HG02759 (cell line): ENCODE measurements around the gene COMMD8.
"Not testable (repeated sequence)": the region's sequence is repeated elsewhere in the genome, so short reads cannot be mapped to it uniquely, and the experiment has no call there.

ENCODE experiments used
- ATAC-seq: cut with Tn5 transposase; IDR thresholded peaks from one replicate; pipeline ENCODE4 v1.9.1; 2021; ENCODE audit warnings: mild to moderate bottlenecking, moderate library complexity; ENCODE audit not compliant: unreplicated experiment

COMMD8 gene

DNA sequence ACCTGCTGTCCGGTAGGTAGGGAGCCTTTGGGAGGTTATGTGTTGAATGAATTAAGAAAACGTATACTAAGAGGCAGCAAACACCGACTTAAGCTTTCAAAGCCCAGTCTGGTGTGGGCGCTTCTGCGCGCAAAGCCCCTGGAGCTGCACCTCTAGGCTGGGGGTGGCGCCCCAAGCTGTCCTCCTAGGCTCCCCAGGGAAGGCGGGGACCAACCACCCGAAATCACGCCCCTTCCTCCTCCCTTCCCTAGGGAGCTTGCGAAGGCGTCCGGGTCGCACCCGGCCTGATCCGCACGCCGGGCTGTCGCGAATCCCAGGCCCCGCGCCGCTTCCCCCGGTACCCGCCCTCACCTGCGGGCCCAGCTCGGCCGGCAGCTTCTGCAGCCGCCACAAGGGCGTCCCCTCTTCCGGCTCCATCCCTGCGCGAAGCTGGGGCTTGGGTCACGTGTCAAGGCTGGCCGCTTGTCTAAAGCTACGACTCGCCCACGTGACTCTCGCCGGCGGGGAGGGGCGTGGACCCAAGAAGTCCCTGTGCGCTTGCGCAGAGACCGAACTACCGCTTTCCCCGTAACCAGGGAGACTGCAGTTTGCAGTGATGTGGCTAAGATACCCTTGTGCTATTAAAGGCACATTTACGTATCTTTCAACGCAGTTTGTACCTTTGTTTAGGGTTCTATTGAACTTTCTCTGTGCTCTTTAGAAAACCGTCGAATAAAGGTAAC, at the start of gene COMMD8:
TSS of gene COMMD8 (minus strand) at position 468 of the 722 bp plus-strand sequence. CDS start at position 417, 51 bp downstream.
- peak; percentile 91 for ATAC-seq

DNA sequence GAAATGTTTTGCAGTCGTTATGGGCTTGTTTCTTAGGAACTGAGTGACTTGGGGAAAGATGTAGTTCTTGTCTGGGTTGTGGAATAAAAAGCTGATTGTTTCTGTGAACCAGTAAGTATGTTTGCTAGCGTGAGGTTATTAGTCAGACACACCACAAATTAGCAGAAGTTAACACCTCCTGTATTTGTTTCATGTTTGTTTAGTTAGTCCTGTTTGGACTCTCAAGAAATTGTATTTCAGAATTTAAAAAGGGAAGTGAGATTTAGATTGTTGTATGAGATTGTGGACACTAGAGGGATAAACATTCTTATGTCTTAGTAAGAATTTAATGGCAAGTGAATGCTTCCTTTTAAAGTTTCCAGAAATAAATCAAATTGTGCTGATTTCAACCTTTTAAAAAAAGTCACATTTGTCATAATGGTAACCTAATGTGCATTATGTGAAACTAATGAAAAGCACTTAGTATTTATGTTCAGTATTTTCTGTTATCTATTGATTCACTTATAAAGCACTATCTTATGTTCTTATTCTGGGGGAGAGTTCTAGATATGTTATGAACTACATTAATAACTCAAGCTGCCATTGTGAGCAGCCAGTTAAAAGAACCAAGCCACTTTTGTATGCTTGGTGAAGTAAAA, 47.1 kb upstream of the COMMD8 start:
- ATAC-seq, result peak; percentile 96

DNA sequence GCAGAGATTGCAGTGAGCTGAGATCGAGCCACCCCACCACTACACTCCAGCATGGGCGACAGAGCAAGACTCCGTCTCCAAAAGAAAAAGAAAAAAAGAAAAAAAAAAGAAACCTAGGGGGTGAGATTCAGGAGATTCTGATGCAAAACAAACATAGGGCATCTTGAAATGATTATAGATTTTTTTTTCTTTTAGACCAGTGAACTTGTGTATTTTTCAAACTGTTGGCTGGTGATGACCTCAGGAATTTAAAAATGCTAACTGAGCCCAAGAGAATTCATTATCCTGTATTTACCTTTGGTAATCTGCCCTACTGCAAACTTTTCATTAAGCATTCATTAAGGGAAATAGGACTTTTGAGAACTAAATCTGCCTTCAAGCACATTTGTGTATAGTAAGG, 42.2 kb upstream of the COMMD8 start:
- no peak for ATAC-seq

DNA sequence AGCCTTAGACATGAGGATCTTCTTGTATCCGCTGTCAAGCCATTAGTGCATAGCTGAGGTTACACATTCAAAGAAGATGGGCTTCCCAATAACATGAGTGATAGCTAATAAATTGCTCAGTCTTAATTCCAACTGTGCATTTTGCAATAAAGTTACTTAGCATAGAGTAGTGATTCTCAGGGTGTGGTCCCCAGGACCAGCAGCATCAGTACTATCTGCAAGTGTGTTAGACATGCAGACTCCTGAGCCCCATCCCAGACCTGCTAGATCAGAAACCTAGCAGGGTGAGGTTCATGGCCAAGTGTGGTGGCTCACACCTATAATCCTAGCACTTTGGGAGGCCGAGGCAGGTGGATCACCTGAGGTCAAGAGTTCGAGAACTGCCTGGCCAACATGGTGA, 41.6 kb upstream of the COMMD8 start:
- no peak for ATAC-seq

DNA sequence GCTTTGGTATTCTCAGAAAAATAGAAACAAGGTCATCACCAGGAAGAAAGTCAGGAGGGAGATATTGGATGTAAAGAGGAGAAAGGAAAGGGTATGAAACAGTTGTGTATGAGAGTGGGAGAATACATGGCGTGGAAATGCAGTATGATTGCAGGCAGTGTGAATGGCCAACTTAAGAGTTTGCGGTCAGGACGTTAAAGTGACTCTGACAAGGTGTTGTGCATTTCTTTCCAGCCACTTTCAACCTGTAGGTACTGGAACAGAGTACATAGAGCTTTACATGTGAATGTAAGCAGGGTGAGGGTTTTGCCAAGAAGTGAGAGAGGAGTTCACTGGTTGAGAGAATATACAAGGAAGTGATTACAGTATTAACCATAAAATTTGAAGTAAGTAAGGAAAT, 37.3 kb upstream of the COMMD8 start:
- ATAC-seq, result no peak

DNA sequence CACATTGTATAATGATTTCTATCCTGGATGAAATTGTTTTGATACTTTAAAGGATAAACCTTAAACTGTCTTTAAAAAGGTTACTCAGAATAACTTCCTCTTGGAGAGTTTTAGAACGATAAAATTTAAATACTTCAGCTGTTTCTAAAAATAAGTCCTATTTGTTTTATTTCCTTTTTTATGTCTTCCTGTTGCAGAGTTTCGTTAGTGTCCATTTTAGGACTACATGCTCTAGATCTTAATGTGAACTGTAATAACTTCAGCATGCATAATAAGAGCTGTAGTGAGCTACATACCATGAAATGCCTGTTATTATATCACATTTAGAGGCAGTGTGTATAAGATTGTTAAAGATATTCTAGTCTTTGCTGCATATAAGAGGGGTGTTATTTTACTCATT, 36.2 kb upstream of the COMMD8 start:
- ATAC-seq, result peak; percentile 45

DNA sequence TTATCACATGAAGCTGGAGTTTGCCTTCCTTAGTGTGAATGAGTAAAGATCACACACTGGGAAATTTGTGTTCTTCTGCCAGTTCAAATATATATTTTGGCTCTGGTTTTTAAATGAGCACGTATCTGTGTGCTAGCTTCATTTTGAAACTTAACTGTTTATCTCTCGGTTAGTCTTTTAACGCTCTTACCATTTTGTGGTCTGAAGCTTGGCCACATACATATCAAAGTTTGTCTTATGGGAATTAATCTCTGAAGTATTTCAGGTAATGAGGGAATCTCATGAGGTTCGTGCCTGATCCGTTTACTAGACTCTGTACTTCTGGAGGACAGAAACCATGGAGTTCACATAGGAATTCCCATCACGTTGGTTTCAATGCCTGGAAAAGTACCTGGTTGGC, 35.4 kb upstream of the COMMD8 start:
- peak; percentile 44 for ATAC-seq

DNA sequence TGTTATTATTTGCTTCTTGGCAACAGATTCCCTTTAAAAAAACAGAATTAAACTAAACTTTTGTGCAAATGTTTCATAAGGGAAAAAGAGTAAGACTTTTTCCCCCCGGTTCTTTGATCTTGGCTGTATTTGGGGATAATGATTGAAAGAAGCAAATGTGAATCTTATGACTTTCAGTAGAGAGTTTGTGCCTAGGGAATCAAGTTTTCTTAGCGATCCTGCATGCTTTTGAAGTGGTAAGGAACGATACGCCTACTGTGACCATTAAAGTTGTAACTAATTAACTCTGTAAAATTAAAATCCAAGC, 30.6 kb upstream of the COMMD8 start:
- ATAC-seq, result no peak

DNA sequence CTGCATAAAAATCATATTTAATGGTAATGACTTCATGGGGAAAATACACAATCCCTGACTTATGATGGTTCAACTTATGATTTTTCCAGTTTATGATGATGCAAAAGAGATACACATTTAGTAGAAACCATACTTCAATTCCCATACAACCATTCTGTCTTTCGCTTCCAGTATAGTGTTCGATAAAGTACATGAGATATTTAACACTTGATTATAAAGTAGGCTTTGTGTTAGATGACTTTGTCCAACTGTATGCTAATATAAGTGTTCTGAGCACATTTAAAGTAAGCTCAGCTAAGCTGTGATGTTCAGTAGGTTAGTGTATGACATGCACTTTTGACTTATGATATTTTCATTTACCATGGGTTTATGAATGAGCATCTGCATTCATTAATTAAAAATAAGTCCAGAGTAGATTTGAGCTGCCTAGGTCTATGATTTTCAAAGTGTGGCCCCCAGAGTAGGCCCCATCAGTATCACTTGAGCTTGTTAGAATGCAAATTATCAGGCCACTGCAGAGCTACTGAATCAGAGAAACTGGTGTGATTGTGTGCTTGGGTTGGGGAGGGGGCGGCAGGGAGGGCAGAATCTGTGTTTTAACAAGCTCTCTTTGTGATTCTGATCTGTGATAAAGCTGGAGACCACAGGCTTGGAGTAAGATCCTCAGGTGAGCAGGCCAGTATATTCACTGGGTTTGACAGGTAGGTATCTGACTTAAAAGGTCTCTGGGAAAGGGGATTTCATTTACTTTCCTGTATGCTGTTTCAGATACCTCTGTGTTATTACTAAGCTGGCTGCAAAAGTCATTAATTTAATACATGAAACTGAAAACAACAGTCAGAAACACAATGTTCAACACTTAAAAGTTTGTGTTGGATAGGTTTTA, 30.0 kb upstream of the COMMD8 start:
- ATAC-seq, result peak; percentile 60

DNA sequence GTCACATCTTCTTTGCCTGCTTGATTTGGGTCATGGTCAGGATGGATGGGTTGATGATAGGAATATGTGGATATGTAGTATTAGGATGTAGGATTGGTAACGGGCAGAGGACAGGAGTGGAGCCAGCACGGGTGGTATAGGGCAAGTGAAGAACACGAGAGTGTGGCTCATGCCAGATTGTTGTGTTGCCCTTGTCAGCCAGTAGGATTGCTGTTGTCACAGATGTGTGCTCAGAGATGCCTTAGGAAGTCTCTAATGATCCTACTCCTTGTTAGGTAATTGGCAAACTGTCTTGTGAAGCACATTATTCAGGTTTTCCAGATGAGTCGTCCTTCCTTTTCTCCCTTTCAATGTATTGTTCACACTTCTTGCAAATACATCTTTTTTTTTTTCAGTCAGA, 27.0 kb upstream of the COMMD8 start:
- peak; percentile 78 for ATAC-seq

DNA sequence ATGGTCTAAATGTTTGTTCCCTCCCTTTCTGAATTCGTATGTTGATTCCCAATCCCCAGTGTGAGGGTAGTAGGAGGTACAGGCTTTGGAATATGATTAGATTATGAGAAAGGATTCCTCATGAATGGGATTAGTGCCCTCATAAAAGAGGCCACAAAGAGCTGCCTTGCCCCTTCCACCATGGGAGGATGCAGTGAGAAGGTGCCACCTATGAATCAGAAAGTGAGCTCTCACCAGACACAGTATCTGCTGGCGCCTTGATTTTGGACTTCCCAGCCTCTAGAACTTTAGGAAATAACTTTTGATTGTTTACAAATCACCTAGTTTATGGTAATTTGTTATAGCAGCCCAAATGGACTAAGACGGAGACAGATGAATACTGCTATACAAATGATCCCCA, 25.2 kb upstream of the COMMD8 start:
- ATAC-seq, result no peak

DNA sequence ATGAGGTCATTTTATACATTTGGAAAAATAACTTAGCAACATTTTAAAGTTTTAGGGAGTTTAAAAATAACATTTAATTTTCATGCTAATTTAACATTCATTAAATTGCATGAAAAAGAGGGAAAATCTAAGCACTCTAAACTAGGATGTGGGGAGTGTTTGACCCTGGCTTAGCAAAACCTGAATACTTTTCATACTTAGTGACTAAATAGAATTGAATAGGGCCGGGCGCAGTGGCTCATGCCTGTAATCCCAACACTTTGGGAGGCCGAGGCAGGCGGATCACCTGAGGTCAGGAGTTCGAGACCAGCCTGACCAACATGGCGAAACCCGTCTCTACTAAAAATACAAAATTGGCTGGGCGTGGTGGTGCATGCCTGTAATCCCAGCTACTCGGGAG, 23.2 kb upstream of the COMMD8 start:
- not testable (repeated sequence) for ATAC-seq

DNA sequence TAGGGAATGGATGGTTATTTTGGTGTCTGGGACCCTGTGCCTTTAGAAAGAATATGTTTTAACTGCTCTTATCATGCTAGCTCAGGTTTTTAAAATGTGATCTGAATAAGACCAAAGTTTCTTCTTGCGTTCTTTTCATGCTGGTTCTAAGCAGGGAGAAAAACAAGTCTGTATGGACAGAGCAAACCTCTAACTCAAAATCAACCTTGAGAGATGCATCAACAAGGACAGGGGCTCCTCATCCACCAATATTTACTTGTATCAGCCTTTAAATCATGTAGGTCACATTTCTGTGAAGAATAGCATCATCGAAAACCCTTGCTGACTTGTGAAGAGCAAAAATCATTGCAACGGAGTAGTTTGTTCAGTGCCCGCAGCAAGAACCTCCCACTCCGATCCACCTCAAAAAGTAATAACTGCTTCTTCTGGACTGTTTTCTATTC, 22.8 kb upstream of the COMMD8 start:
- no peak for ATAC-seq

DNA sequence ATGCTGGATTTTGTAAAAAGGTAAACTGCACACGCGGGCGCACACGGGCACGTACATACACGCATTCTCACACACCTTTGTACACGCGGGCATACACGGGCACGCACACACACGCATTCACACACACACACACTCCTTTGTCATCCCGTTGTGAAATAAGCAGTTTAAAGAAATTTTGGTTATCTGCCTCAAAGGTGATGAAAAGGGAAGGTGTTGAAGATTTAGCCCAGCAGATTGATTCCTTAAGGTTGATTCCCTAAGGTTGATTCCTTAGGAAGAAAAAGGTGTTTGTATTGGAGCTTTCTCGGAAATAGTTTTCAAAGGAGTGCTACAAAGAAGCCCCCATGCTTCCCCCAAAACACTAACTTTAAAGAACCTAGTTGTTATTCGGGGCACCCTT, 22.3 kb upstream of the COMMD8 start:
- ATAC-seq, result no peak

DNA sequence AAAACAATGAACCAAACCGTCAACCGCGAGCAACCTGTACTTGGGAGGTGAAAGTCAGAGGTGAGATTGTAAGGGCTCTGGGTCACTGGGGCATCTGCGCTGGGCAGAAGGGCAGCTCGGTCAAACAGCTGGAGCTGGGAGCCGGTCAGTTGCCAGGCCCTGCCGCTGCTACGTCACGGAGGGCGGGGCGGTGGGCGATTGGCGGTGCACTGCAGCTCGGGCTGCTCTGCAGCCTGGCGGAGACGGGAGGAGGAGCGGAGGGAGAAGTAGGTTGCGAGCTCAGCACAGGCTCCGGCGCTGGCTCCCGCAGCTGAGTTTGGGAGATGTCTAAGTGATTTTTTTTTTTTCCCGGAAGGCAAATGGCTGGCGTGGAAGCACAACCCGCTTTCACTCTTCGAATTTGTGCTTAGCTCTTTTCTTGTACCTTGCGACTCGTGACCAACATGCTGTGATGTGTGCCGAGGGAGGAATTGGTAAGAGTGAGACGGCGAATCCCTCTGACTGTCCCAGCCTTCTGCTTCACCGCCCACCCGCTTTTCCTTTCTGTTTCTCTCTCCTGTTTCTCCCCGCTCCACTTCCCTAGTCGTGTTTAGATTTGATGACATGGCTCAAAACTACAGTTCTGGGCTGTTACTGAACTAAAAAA, 21.7 kb upstream of the COMMD8 start, which contains the start of gene ATP10D:
TSS of gene ATP10D (plus strand) at position 229 of the 646 bp plus-strand sequence. CDS start 27,266 bp downstream, outside the sequence.
- ATAC-seq, result peak; percentile 98

DNA sequence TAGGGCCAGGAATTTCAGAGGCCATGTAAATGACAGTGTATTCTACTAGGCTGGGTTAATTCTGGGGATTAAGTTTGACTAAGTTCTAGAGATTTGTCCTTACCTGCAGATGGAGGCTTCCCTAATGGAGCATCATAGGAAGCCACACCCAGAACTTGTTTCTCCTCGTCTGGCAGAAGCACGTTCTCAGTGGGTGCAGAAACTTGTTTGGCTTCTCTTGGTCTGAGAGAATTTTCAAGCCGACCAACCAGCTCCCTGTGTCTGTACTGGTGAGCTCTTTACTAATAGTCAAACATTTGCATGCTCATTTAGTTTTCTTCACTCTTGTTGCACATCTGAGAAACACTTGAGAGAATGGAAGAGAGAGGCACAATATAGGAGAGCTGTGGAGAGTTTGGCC, 20.7 kb upstream of the COMMD8 start:
- no peak for ATAC-seq

DNA sequence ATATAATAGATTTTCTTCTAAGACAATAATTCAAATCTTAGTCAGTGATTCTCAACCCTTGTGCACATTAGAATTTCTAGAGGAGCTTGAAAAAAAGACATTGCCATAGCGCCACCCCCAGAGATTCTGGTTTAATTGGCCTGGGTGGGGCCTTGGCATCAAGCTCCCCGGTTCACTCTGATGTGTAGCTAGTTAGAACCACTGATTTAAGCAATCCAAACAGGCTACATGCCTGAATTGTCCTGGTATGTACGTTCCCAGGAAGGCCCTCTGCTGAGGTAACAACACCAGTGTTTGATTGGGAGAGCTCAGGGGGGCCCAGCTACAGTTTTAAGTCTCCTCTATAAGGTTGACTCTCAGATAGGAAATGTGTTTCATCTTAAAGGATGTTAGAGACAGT, 20.2 kb upstream of the COMMD8 start:
- no peak for ATAC-seq

DNA sequence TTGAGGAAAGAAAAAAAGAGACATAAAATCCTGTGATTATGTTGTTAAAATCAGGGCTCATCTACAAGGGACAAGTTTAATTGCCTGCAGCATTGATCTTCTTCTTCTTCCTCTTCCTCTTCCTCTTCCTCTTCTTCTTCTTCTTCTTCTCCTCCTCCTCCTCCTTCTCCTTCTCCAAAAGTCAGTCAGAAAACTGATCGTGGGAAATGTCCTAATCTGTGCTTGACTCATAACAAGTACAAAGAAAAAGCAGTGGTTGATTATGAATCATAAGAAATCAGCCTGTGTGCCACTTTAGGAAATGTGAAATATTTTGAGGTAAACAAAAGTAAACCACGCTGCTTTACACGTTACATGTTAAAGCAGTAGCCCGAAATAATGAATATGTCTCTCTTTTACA, 18.8 kb upstream of the COMMD8 start:
- ATAC-seq, result no peak

DNA sequence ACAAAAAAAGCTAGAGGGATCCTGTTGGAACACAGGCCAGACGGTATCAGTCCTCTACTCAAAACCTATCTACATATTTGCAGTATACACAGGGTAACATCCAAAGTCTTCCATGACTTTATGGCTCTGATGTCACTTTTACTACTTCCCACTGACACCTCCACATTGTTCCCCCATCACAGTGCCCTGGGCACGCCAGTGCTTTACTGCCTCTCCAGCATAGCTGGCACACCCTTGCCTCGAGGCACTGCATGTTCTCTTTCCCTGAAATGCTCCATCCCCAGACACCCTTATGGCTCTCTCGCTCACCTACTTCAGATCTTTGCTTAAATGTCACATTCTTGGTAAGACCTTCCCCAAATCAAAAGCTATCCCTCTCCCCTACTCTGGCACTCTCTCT, 15.3 kb upstream of the COMMD8 start:
- no peak for ATAC-seq

DNA sequence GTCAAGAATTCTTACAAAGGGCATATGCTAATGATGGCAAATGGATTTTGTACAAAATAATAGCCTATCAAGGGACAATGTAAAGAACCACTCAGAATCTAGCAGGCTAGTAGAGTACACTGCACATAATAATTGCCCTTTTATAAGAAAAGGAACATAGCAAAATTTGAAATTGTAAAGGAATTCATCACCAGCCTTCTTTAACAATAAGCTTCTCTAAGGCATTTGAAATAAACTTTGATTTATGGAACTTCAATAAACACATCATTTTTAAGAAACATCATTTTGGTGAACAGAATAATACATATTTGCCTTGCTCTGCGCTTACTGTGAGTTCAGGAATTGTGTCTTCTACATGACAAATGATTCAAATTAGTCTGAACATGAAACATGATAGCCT, 11.9 kb upstream of the COMMD8 start:
- no peak for ATAC-seq

DNA sequence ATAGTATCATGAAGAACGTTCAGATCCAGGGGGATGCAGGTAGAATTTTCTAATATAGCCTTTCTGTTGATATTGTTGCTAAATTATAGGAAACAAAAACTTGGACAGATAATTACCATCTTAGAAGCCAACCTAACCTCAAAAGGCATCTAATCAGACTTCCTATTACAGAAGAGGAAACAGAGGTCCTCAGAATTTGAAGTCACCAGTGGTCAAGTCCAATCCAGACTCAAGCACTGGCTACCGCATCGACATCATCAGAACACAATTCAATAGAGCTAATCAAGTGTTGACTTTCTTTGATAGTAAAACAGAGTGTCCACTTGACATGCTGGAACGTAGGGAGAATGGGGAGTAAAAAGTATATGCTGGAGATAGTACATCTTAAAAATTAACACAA, 11.3 kb upstream of the COMMD8 start:
- ATAC-seq, result no peak
